HepG2 (cell line): ENCODE results near the gene CRAMP1. TPM values are rescaled to one million over a fixed set of nuclear protein-coding genes. Genes with fewer than 3 reads are reported as not detected.

Experiments used
- ATAC-seq: fragments of 200-7000 bp; cut with Tn5 transposase; 3 replicates; pipeline ENCODE4 v1.9.1; 2020; ENCODE audit warnings: mild to moderate bottlenecking, moderate library complexity
- BruUV-seq: library from RNA; stranded (reverse); fragments of 400-500 nt; replicated peaks from 2 replicates; lab custom pipeline; 2021; lab: Mats Ljungman, UMichigan
- CTCF ChIA-PET: fragments of 300-600 bp; formaldehyde crosslinking; extraction: SDS; loops from one replicate; lab custom pipeline; 2021; ENCODE audit warnings: low total read pairs, inconsistent platforms, low intra/inter-chr PET ratio; lab: Yijun Ruan, JAX
- POLR2A ChIA-PET: fragments of 350-600 bp; sonication (Branson Sonifier 250); formaldehyde crosslinking; loops from one replicate; lab custom pipeline; 2020; ENCODE audit warnings: antibody characterized with exemption, inconsistent platforms; lab: Yijun Ruan, JAX
- DNase-seq: peaks from one replicate; pipeline ENCODE4 v3.0.0-alpha.2; 2015; ENCODE audit warnings: low spot score
- FAIRE-seq: peaks from 3 replicates; lab custom pipeline; 2011; peaks lifted over from hg19 to GRCh38; lab: Jason Lieb, UNC
- H2AFZ ChIP-seq: one replicate; pipeline ENCODE4 v1.6.1; 2011; ENCODE audit warnings: low read length, inconsistent platforms
- H3K27ac ChIP-seq: fragments of 300-600 bp; 3 replicates; pipeline ENCODE4 v1.8.0; 2011; ENCODE audit warnings: mixed run types, mild to moderate bottlenecking, mixed read lengths, low read length, inconsistent platforms; ENCODE audit not compliant: insufficient read depth; ENCODE audit errors: extremely low read length
- H3K27me3 ChIP-seq, 2 experiments: fragments of 200-600 bp in 1 of 2; 2 replicates in 1 of 2; 3 replicates in 1 of 2; pipeline versions ENCODE4 v1.6.0 to v1.8.0; 2011; ENCODE audit warnings: low read length in 2 of 2, mild to moderate bottlenecking in 2 of 2, moderate library complexity in 2 of 2, inconsistent platforms in 1 of 2; ENCODE audit not compliant: insufficient read depth in 2 of 2, control insufficient read depth in 1 of 2
- H3K36me3 ChIP-seq, 2 experiments: fragments of 200-600 bp in 1 of 2; replicated peaks in 1 of 2; 2 replicates in 1 of 2; 3 replicates in 1 of 2; pipeline versions ENCODE4 v1.5.1 to v1.8.0; 2011; ENCODE audit warnings: low read length in 2 of 2, inconsistent platforms in 1 of 2; ENCODE audit not compliant: insufficient read depth in 2 of 2, control insufficient read depth in 1 of 2
- H3K4me1 ChIP-seq: 2 replicates; pipeline ENCODE4 v1.5.1; 2012; ENCODE audit warnings: low read length, inconsistent platforms; ENCODE audit not compliant: insufficient read depth
- H3K4me2 ChIP-seq: 2 replicates; pipeline ENCODE4 v1.6.0; 2011; ENCODE audit warnings: low read depth, low read length, inconsistent platforms
- H3K4me3 ChIP-seq, 3 experiments: fragments of 200-600 bp in 1 of 3; sonication (generic), shearing (Covaris generic) in 1 of 3; replicated peaks in 1 of 3; 2 replicates each; pipeline ENCODE4 v1.5.1; 2011 to 2016; ENCODE audit warnings: low read length in 3 of 3, inconsistent platforms in 2 of 3, low read depth in 2 of 3, mild to moderate bottlenecking in 2 of 3, control low read depth in 1 of 3, mixed read lengths in 1 of 3; ENCODE audit not compliant: insufficient read depth in 1 of 3
- H3K79me2 ChIP-seq: one replicate; pipeline ENCODE4 v1.6.1; 2011; ENCODE audit warnings: low read length, inconsistent platforms; ENCODE audit not compliant: insufficient read depth
- H3K9ac ChIP-seq: 2 replicates; pipeline ENCODE4 v1.6.0; 2011; ENCODE audit warnings: mild to moderate bottlenecking, low read depth, low read length, inconsistent platforms; ENCODE audit not compliant: insufficient read depth
- H3K9me3 ChIP-seq: 2 replicates; pipeline ENCODE4 v1.5.1; 2012; ENCODE audit warnings: mild to moderate bottlenecking, low read length
- H4K20me1 ChIP-seq: 2 replicates; pipeline ENCODE4 v1.6.0; 2011; ENCODE audit warnings: inconsistent platforms, mild to moderate bottlenecking, low read length, moderate library complexity; ENCODE audit not compliant: insufficient read depth
- CC2D1A ChIP-seq: sonication (generic); formaldehyde crosslinking; IDR thresholded peaks from 2 replicates; pipeline ENCODE4 v1.8.1; 2023; ENCODE audit warnings: mild to moderate bottlenecking, missing genetic modification reagents
- CHD2 ChIP-seq: IDR thresholded peaks from 2 replicates; pipeline ENCODE4 v1.6.1; 2011; ENCODE audit warnings: low read depth, low read length, improper control_type of control experiment
- DNMT1 ChIP-seq: sonication (generic); formaldehyde crosslinking; IDR thresholded peaks from 2 replicates; pipeline ENCODE4 v1.5.1; 2020; ENCODE audit warnings: mild to moderate bottlenecking, missing genetic modification reagents
- ERF ChIP-seq: IDR thresholded peaks from 2 replicates; pipeline ENCODE4 v1.6.1; 2018; ENCODE audit warnings: missing biosample characterization, missing genetic modification reagents
- FOSL1 ChIP-seq: sonication (generic); formaldehyde crosslinking; IDR thresholded peaks from 2 replicates; pipeline ENCODE4 v1.9.0; 2021; ENCODE audit warnings: missing genetic modification reagents, borderline replicate concordance
- GATAD1 ChIP-seq: IDR thresholded peaks from 2 replicates; pipeline ENCODE4 v1.6.1; 2016; ENCODE audit warnings: missing genetic modification reagents, missing compliant biosample characterization
- GTF2F1 ChIP-seq: fragments of 150-350 bp; IDR thresholded peaks from 2 replicates; pipeline ENCODE4 v1.6.1; 2014; ENCODE audit warnings: low read length
- HIVEP1 ChIP-seq: sonication (generic); formaldehyde crosslinking; IDR thresholded peaks from 2 replicates; pipeline ENCODE4 v1.4.0; 2020; ENCODE audit warnings: mild to moderate bottlenecking, missing genetic modification reagents
- HNF4G ChIP-seq, 2 experiments: sonication (generic) in 1 of 2; formaldehyde crosslinking in 1 of 2; IDR thresholded peaks; 2 replicates each; pipeline versions ENCODE4 v1.4.0 to v1.6.1; 2011 to 2020; ENCODE audit warnings: borderline replicate concordance in 2 of 2, low read depth in 2 of 2, mild to moderate bottlenecking in 2 of 2, low read length in 1 of 2, missing genetic modification reagents in 1 of 2, moderate library complexity in 1 of 2
- KDM5A ChIP-seq: fragments of 200-600 bp; sonication (generic); IDR thresholded peaks from 2 replicates; pipeline ENCODE4 v1.7.0; 2018; ENCODE audit warnings: antibody characterized with exemption, mild to moderate bottlenecking, low read length, borderline replicate concordance
- KLF13 ChIP-seq: sonication (generic); formaldehyde crosslinking; IDR thresholded peaks from 2 replicates; pipeline ENCODE4 v1.4.0; 2020; ENCODE audit warnings: mild to moderate bottlenecking, missing genetic modification reagents
- RXRA ChIP-seq: sonication (generic); formaldehyde crosslinking; IDR thresholded peaks from 2 replicates; pipeline ENCODE4 v1.5.1; 2020; ENCODE audit warnings: missing genetic modification reagents
- SNAPC2 ChIP-seq: sonication (generic); formaldehyde crosslinking; IDR thresholded peaks from 2 replicates; pipeline ENCODE4 v1.8.1; 2022; ENCODE audit warnings: mild to moderate bottlenecking, missing genetic modification reagents
- SYNCRIP ChIP-seq: fragments of 200-400 bp; formaldehyde crosslinking; IDR thresholded peaks from 2 replicates; pipeline ENCODE4 v1.6.1; 2018; ENCODE audit warnings: mild to moderate bottlenecking, low read depth, low read length; ENCODE audit not compliant: insufficient read depth
- TFDP1 ChIP-seq: IDR thresholded peaks from 2 replicates; pipeline ENCODE4 v1.6.1; 2016; ENCODE audit warnings: missing compliant biosample characterization, missing genetic modification reagents, borderline replicate concordance
- ZC3H13 ChIP-seq: sonication (generic); formaldehyde crosslinking; IDR thresholded peaks from 2 replicates; pipeline ENCODE4 v1.8.1; 2023; ENCODE audit warnings: mild to moderate bottlenecking, missing genetic modification reagents, moderate library complexity
- ZFP90 ChIP-seq: sonication (generic); formaldehyde crosslinking; IDR thresholded peaks from 2 replicates; pipeline ENCODE4 v1.8.0; 2022; ENCODE audit warnings: missing genetic modification reagents, mild to moderate bottlenecking, inconsistent platforms, borderline replicate concordance
- ZMAT3 ChIP-seq: sonication (generic); formaldehyde crosslinking; conservative IDR thresholded peaks from 2 replicates; pipeline ENCODE4 v1.7.0; 2021; ENCODE audit warnings: missing genetic modification reagents
- ZNF234 ChIP-seq: sonication (generic); formaldehyde crosslinking; conservative IDR thresholded peaks from 2 replicates; pipeline ENCODE4 v1.5.1; 2020; ENCODE audit warnings: mild to moderate bottlenecking, missing genetic modification reagents
- ZNF235 ChIP-seq: sonication (generic); formaldehyde crosslinking; IDR thresholded peaks from 2 replicates; pipeline ENCODE4 v1.8.1; 2023; ENCODE audit warnings: mild to moderate bottlenecking, missing genetic modification reagents, borderline replicate concordance
- ZNF430 ChIP-seq: sonication (generic); formaldehyde crosslinking; IDR thresholded peaks from 2 replicates; pipeline ENCODE4 v1.9.0; 2021; ENCODE audit warnings: mild to moderate bottlenecking, missing genetic modification reagents
- ZNF703 ChIP-seq: sonication (generic); formaldehyde crosslinking; IDR thresholded peaks from 2 replicates; pipeline ENCODE4 v1.5.1; 2020; ENCODE audit warnings: missing genetic modification reagents, mild to moderate bottlenecking, moderate library complexity, borderline replicate concordance
- ZSCAN20 ChIP-seq: sonication (generic); formaldehyde crosslinking; IDR thresholded peaks from 2 replicates; pipeline ENCODE4 v1.4.0; 2020; ENCODE audit warnings: missing genetic modification reagents, mild to moderate bottlenecking, borderline replicate concordance
- WGBS: methylation state at CpG from one replicate; pipeline ENCODE4 v1.1.6; 2017; ENCODE audit warnings: low lambda C conversion rate; 5-methylcytosine and 5-hydroxymethylcytosine counted together
- in situ Hi-C: cut with HindIII; loops from 2 replicates; pipeline ENCODE4 v1.10.0; 2017; ENCODE audit warnings: low pct_unique_long_range_greater_than_20kb; ENCODE audit not compliant: extremely low pct_ligation_motif_present
- intact Hi-C: fragments of 100-400 bp; cut with micrococcal nuclease; formaldehyde crosslinking; loops from one replicate; pipeline ENCODE4 v1.10.0; 2022; ENCODE audit not compliant: unreplicated experiment
- polyA plus RNA-seq, 8 experiments: library from polyadenylated mRNA; depleted of rRNA in 3 of 8; stranded (reverse) in 7 of 8; unstranded in 1 of 8; fragments of >200 nt; fragmentation: Illumina TruSeq in 4 of 8; extraction: Trizol in 4 of 8; gene quantifications; 2 replicates each; pipeline versions ENCODE4 v1.2.1 to v1.2.3, GENCODE V29; 2011 to 2016; ENCODE audit warnings: low read depth in 4 of 8, missing spikeins in 1 of 8, mixed read lengths in 1 of 8; ENCODE audit not compliant: insufficient read depth in 1 of 8
- total RNA-seq, 5 experiments: library from RNA; depleted of rRNA; stranded (reverse); fragments of >200 nt; fragmentation: Illumina TruSeq; extraction: Trizol; gene quantifications; 2 replicates each; pipeline ENCODE4 v1.2.3, GENCODE V29; 2016; ENCODE audit warnings: low read depth in 1 of 5

The CRAMP1 gene
- total and polyA plus RNA-seq, 2 of the 13 experiments (the other 11 are each of a cell fraction or from before 2014, with no cell fraction given): 6.8 to 9.7 TPM

- in situ Hi-C loops: no loop called here
- POLR2A ChIA-PET: interaction anchor here (0.9 to 2.6 kb wide), 4 partner anchors 9 to 190 kb away, joined by 3 to 8 read pairs (median 5); partner anchors contain the start of genes MAPK8IP3, TELO2 and UQCC4
- WGBS: 1% methylated on average over 28 of the region's 90 CpGs
- TF ChIP-seq CC2D1A (CRISPR knock-in tag) (no peak), GATAD1 (CRISPR knock-in tag) (peak; percentile 21; the same call in 1 of the 2 replicates), ZNF234 (0 out of 2 replicates have a peak, but pooled peaks have one; percentile 51), SNAPC2 (CRISPR knock-in tag) (no peak), RXRA (CRISPR knock-in tag) (peak; percentile 83; the same call in 1 of the 2 replicates), CHD2 (peak; percentile 53; the same call in 1 of the 2 replicates), ERF (CRISPR knock-in tag) (no peak), ZNF235 (CRISPR knock-in tag) (peak; percentile 17; the same call in 1 of the 2 replicates), HIVEP1 (no peak; the same call in 1 of the 2 replicates), ZNF703 (CRISPR knock-in tag) (no peak), ZMAT3 (CRISPR knock-in tag) (peak; percentile 78; the same call in 1 of the 2 replicates), ZFP90 (CRISPR knock-in tag) (peak; percentile 69; the same call in 1 of the 2 replicates), KLF13 (no peak), ZSCAN20 (peak; percentile 86), FOSL1 (CRISPR knock-in tag) (no peak), HNF4G (IDR thresholded peaks at IDR 0.05; ENCODE audit: borderline replicate concordance, low read depth, low read length) (peak; percentile 89), HNF4G (CRISPR knock-in tag; IDR thresholded peaks at IDR 0.05; ENCODE audit: borderline replicate concordance, low read depth) (no peak; the same call in 1 of the 2 replicates), ZC3H13 (CRISPR knock-in tag) (0 out of 2 replicates have a peak, but pooled peaks have one; percentile 27), KDM5A (peak; percentile 39; the same call in 1 of the 2 replicates), TFDP1 (peak; percentile 73; the same call in 1 of the 2 replicates), DNMT1 (CRISPR knock-in tag) (peak; percentile 57; the same call in 1 of the 2 replicates), GTF2F1 (no peak), ZNF430 (CRISPR knock-in tag) (peak; percentile 69; the same call in 1 of the 2 replicates), SYNCRIP (no peak)
Measured at GRCh38 chr16:1610071-1610898, 1.9 kb upstream of the CRAMP1 start.

More at GRCh38 chr16:1610071-1610898, 1.9 kb upstream of the CRAMP1 start:
- peak overlapping the region; percentile 81 for H3K27ac ChIP-seq
- H4K20me1 ChIP-seq: no peaks in the 10 kb centered on the region
- FAIRE-seq (peak; percentile 12), DNase-seq (peak; percentile 81), ATAC-seq (peak; percentile 85)
- CTCF ChIA-PET: no interaction called here
- peak overlapping the region; percentile 66 to 81 (median 70) for H3K4me3 ChIP-seq
- peak overlapping the region; percentile 75 for H3K9ac ChIP-seq
- peaks cover 3 to 14% of the 10 kb centered on the region in 2 experiments; a peak in 4 of 5 replicates for H3K36me3 ChIP-seq
- peaks cover 26% of the 10 kb centered on the region for H3K79me2 ChIP-seq
- BruUV-seq: no TSS peak
- no peak overlapping the region for H2AFZ ChIP-seq
- intact Hi-C loops: loop anchor here (10.0 kb wide), 1 partner anchor 95 kb away; the partner anchor contains the start of gene MAPK8IP3
- peak overlapping the region; percentile 89 for H3K4me2 ChIP-seq
- H3K4me1 ChIP-seq: peaks cover 23% of the 10 kb centered on the region
- no peaks in the 10 kb centered on the region; a peak in 1 of 5 replicates for H3K27me3 ChIP-seq
- H3K9me3 ChIP-seq: no peaks in the 10 kb centered on the region
